HG03135 (cell line): ENCODE measurements around the gene CNTNAP2.

ENCODE experiments used
- ATAC-seq: cut with Tn5 transposase; IDR thresholded peaks from one replicate; pipeline ENCODE4 v1.9.1; 2021; ENCODE audit warnings: mild to moderate bottlenecking, moderate library complexity; ENCODE audit not compliant: unreplicated experiment

CNTNAP2 gene

DNA sequence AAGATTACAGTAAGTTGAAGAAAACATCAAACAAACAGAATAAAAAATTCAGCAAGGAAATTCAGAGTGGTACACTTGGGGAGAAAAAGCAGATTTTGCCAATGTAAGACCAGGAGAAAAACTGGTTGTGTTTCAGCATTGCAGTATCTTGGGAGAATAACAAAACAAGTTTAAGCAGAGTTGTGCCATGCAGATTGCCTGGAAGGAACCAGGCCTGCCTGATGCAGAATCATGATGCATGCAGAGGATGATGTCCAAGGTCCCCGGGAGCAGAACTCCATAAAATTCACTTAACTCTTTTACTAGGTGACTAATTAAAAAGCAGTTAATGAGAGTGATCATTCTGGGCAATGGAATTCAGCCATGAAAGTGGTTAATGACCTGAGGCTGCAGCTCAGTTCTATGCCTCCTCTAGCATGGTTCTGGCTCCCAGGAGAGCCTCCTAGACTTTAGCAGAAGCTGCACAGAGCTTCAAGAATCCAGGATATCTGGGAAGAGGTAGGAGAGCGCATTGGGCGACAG is 2094.3 kb downstream of the CNTNAP2 start:
- no peak for ATAC-seq

DNA sequence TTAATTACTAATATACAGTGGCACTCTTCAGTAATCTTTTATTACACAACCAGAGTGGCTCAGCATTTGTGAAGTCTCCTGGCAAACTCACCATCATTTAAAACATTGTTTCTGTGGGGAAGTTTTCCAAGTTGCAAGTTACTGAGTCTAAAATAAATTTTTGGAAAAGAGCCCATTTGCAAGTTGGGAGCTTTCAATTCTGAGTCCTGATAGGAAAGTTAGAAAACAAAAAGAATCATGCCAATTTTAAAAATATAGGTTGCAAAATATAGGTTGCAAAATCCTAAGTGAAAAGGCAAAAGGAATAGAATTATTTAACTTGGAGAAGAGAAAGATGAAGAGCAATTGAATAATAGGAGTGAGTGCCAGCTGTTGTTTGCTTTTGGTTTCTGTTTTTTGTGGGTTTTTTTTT is 2095.1 kb downstream of the CNTNAP2 start:
- ATAC-seq, result no peak

DNA sequence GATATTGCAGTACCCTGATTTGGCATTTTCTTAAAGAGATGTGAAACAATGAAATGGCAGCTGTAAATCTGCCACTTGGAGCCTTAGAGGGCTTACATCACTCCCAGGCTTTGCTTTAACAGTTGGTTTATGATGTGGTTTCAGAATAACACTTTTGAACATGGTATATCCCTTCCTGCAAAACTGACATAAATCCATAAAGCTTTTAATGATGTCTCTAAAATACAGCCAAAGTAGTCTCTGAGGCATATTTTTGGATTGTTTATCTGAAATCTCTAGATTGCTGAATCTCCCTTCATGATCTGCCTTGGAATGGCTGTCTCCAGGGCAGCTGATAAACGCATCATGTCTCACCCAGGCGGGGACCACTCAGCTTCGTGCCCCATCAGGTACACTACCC is 2096.1 kb downstream of the CNTNAP2 start:
- ATAC-seq, result no peak

DNA sequence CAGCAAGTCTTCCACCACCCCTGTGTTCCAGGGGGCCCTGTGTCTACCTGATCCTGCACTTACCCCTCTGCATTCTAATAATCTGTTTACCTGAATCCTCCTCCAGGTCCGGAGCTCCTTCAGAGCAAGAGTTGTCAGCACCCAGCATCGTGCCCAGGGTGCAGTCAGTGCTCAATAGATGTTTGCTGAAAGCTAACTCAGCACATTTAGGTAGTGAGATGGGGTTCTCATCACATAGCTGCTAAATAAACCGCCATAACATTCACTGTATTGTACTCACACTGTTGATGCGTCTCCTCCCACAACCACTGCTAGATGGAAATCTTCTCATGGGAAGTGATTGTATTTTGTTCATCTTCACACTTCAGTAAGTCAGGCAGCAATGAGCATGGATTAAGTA is 2097.5 kb downstream of the CNTNAP2 start:
- no peak for ATAC-seq

DNA sequence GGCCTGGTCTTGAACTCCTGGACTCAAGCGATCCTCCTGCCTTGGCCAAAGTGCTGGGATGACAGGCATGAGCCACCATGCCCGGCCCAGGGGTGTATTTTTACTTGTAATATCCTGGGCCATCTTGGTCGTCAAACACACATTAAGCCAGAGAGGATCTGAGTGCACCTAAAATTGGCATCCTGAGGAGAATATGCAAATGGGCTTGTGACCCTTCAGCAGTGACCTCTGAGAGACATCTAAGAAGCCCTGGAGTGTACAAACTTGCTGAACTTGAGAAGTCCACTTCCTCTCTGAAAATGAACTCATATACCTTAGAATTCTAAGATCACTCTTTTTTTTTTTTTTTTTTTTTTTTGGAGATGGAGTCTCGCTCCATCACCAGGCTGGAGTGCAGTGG is 2102.0 kb downstream of the CNTNAP2 start:
- ATAC-seq, result no peak

DNA sequence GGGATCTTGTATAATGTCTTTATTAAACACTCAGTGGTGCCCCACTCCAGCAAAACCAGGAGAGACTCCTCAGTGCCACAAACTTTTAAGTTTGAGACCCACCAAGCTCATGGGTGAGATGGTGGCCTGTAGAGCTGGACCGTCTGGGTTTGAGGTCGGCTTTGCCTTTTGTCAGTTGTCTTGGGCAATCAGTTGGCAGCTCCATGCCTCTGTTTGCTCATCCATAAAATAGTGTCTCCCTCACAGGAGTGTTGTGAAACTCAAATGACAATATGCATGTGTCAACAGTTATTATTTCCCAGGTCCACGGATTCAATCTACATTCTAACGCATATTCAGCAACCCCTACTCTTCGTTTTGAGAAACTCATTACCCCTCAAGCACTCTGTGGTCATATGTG is 2106.1 kb downstream of the CNTNAP2 start:
- ATAC-seq, result no peak

DNA sequence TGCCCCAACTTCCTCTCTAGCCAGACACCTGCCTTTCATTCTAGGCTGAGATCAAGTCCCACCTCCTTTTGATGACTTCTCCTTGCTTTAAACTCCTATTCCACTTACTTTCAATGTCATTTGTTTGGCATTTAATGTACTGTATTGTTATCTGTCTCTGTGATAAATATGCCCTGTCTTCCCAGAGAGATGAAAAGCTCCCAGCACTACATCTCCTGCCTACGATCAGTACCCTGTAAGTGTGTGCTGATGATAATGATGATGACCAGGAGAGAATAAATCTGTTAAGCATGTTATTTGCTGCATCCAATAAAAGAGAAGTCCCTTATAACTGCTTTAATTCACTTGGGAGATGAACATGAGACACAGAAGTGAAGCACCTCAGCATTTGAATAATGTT is 2106.6 kb downstream of the CNTNAP2 start:
- ATAC-seq, result no peak

DNA sequence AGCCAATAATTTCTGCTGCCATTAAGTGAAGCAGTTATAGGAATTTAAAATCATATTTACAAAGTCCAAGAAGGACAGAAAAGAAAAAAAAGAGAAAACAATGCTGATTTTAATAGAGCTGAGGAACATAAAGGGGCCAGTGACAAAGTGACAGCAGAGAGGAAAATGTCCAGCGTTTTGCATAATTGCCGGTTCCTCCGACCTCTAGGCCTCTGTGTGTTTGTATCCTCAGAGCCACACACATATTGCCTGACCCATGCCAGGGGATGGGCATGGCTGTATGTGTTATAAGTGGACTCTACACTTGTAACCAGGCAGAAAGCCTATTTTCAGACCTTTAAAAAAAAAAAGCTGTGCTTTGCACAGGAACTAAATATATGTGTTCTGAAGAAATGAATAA is 2107.1 kb downstream of the CNTNAP2 start:
- no peak for ATAC-seq

DNA sequence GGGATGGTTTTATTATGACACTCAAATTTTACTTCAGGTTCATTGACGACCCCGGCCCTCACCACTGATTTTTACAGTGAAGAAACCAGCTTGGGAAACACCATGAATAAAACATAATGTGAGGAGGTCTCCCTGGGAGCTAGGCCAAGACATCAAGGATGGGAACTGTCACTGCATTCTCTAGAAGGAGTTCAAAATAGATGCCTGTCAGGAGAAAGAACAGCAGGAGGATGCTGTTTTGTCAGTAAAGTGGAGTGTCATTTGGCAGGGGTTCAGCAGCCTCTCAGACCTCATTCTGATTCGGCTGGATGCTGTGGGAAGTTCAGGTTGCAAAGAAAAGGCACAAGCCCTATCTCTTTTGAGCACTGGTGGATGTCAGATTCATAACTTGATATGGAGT is 2113.7 kb downstream of the CNTNAP2 start:
- ATAC-seq, result no peak

DNA sequence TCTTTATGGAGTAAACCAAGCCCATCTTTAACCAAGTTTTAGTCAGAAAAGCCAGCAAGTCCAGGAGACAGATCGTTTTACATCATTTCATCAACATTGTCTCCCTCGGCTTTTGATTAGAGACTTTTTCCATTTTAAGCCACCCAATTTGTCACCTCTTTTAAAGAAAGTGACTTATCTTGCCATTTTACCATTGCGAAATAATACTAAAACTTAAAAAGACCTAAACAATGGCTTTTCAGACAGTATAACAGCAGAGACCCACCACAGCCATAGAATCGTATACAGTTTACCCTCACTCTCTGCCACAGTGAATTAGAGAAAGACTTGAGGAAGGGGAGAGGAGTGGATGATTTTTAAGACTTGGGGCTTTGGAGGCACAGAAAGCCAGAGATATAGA is 2114.3 kb downstream of the CNTNAP2 start:
- no peak for ATAC-seq

DNA sequence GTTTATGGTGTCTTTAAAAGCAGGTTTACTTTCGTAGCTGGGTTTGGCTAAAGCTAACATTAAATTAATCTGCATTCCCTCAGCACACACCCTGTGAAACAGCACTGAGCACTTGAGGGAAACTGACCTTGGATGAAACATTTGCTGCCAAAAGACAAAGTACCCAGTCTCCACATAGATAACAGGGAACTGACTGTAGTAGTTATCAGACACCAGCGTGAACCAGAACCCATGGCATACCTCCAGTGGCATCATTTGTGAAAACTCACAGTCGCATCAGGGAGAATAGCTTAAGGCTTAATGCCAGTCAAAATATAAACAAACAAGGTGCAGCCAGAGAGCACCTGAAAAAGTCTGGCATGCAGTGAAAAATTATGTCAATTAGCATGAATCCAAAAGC is 2116.2 kb downstream of the CNTNAP2 start:
- ATAC-seq, result no peak

DNA sequence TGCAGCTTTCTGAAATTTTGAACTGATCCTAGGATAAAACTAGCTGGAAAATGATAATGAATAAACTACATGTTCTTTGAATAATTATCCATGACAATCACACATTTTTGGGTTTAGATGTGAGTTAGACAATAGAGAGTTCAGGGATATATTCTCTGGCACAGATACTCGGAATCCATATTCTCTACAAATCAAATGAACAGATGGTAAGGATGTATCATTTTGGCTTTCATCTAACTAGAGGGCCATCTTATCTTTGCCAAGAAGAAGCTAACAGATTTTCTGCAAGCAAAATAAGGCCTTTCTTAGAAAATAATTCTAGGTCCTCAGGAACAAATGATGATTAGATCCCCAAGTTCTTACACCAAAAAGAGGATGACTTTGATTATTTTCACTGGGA is 2118.1 kb downstream of the CNTNAP2 start:
- no peak for ATAC-seq

DNA sequence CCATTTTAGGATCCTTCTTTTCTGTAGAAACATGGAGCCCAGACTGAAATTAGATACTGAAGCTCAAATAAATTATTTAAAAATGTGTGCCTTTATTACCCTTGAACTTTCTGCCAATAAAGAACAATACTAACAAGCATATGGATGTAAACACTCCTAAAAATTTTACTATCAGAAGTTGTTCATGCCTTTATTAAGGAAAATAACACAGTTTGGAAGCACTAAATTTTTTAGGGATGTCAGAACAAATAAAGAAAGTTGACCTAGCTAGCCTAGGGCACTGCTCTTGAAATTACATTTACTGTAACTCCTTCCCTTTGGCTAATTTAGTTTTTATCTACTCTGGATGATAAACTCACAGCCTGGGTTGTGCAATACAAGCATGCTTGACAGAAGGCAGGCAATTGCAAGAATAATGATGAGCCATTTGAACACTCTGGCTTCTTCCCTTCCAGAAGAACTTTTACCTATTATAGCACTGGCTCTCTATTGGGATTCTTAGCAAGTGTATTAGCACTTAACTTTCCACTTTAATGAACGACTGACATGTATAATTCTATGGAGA is 2122.2 kb downstream of the CNTNAP2 start:
- no peak for ATAC-seq

DNA sequence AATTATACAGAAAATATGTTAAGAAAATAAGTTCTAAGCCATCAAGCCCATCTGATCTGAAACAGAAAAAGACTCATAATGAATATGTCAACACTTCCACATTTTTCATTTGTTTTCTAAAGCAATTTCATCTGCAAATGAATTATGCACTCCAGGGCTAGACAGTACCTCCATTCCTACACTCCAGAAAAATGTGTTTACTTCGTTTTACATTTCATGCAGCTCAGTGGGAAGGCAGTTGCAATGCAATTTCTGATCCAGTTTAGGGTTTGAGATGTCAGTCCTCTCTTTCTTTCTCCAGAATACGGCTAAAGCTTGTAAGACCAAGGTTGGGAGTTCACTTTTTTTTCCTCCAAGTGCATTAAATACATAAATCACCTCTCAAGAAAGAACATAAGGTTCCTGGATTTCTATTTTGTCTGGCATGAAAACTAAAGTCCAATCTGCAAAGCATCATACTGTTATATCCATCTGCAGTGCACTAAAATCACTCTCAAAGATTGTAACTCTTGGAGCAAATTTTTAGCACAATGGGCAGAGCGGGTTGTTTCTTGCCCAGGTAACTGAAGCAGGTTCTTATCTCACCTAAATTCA is 2125.2 kb downstream of the CNTNAP2 start:
- no peak for ATAC-seq

DNA sequence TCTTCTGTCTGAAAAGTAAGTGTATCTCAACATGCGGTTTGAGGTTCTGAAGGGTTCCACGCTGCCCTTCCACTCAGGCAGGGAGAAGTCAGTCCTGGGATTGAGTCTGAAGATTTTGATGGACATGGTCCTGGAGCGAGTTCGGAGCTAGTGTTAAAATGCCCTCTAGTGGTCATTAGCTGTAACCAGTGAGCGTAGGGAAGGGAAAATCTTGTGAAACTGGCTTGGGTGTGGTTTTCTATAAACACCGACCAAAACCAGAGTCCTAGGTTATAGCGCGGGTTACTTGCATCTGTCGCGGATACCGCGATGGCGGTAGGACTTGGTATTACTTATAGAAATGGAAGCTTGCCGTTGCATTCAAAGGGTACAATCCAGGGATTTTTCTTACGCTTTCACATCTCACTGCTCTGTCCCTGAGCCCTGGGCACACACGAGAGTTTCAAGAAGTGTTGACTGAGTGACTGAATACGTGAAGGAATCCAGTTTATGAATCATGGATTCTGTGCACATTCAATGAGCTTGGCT is 2125.8 kb downstream of the CNTNAP2 start:
- peak; percentile 91 for ATAC-seq

DNA sequence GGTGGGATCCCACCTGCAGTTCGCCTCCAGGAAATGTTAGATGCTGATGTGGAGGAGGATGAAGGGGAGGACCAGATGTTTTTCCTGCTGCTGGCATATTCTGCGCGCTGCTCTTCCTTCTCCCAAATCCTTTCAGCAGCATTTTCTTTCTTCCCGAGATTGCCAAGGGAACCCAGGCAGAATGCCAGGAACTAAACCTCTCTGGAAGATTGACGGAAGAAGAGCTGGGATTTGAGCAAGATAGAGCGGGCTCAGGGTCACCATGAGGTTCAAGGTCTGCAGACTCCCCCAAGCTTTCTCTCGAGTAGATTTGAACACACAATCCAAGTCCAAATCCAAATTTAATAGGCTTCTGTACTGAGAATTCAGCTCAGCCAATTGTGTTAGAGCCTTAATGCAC is 2128.8 kb downstream of the CNTNAP2 start:
- no peak for ATAC-seq

DNA sequence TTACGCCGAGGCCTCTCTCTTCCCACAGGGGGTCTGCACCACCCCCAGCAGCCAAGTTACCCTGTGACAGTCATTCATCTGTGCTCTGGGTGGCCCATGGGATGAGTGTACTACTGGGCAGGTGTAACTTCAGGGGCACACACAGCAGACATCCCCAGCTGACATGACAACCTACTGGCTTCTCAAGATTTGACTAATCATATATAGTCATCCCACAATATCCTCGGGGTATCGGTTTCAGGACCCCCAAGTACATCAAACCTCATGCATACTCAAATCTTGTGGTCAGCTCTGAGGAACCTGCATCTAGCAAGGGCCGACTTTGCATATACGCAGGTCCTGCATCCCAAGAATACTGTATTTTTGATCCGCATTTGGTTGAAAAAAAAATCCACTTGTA is 2137.0 kb downstream of the CNTNAP2 start:
- ATAC-seq, result peak; percentile 93

DNA sequence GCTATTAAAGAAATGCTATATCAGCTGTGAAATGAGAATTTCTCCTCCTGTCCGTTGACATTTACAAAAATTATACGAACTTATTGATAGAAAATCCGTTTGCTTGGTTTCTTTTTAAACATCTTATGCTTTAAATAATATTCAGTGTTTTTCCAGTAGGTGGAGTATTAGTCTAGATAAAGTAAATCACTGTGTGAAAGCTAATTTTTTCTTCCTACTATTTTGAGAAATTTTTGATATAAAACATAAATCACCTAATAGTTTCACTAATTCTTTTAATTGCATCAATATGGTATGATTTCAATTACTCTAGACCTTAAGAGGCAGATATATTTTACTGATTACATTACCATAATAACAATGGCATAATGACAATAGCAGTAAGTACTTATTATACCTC is 2138.7 kb downstream of the CNTNAP2 start:
- no peak for ATAC-seq

DNA sequence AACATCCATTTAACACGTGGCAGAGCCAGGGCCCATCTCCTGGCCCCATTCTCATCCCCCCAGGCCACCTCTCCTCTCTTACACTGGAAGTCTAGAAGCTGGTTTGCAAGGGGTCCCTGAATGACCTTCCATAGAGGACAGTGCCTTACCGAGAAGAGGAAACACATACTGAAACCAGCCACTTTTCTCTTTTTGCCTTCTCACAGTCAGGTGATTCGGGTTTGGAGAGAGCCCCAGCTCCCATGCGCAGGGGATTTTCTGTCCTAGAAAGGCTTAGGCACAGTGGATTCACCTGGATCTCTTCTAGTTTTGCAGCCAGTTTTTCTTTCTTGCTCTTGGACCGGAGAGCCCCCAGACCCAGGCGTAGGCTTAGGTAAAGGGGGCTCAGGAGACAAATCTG is 2139.8 kb downstream of the CNTNAP2 start:
- ATAC-seq, result no peak

DNA sequence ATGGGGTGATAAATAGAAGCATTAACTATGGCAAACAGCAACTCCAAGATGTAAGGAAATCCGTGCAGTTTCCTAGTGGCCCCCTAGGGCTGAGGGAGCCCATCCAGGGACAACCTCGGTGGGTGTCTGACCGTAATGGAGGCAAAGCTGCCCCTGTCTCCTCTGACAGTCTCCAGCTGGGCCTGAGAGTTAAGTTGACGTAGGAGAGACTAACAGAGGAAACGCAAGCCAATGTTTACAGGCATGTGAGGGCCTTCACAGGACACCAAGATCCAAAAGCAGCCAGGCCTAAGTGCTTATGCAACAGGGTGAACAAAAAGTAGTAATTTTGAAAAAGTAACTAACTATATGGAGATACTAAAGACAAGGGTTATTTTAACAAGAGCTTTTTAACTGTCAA is 2144.0 kb downstream of the CNTNAP2 start:
- ATAC-seq, result no peak

DNA sequence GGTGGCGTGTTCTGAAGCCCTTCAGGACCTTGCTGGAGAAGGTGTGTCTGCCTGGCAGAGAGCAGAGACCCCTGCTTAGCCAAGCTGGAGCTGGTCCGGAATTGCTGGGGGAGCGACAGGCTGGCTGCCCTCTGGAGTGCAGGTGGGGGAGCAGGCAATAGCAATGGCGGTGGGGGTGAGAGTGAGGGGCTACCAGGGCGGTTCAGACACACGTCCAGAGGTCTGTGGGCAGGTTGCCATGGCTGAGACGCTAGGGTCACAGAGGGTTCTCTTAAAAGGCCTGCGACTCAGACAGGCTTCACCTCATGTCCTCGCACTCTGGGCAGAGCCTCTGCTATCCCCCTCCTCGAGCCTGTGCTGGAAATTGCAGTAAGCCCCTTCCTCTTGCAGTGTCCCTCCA is 2144.9 kb downstream of the CNTNAP2 start:
- ATAC-seq, result no peak

DNA sequence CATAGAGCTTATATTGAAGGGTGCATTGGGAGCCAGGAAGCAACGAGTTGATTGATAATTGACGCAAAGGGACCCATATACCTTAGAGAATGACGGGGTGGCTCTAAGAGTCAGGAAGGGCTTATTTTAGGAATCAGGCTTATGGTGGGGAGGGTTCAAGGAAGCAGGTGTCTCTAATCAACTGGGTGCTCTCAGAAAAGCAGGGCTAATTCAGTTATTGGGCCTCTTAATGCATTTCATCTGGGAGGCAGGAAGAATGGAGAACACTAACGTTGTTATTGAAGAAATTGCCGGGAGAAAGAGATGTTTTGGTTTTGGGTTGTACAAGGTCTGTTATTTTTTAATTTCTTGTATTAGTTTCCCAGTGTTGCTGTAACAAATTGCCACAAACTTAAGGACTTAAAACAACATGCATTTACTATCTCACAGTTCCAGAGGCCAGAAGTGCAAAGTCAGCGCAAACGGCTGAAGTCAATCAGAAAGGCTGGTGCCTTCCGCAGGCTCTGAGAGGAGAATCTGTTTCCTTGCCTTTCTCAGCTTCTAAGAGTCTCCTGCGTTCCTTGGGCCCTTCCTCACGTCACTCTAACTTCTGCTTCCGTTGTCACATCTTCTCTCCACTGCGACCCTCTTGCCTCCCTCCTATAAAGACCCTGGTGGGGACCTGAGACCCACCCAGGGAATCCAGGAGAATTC is 2145.5 kb downstream of the CNTNAP2 start:
- ATAC-seq, result no peak
